Natural killer cell treated with Interleukin-12 subunit alpha and Interleukin-12 subunit beta and Interleukin-15 and Interleukin-18, amount 100 ng/mL, for 72 hours (primary cell): Measurements from ENCODE around the gene ASPA. TPM values are rescaled to one million over a fixed set of nuclear protein-coding genes. Genes with fewer than 3 reads are reported as not detected.
"Not testable (repeated sequence)": the region's sequence is repeated elsewhere in the genome, so short reads cannot be mapped to it uniquely, and the experiment has no call there.

Experiments
- ATAC-seq, 2 donors: fragments of 150-1000 bp; cut with Tn5 transposase in 1 of 2; sonication (Bioruptor Pico), chemical (Tn5 transposase) in 1 of 2; 2 replicates each; pipeline ENCODE4 v1.10.0; 2021
- DNase-seq: peaks from one replicate; pipeline ENCODE4 v3.0.0; 2022; ENCODE audit warnings: low spot score
- H3K27ac Mint-ChIP-seq, 2 donors: 1 replicate in 1 of 2; 2 replicates in 1 of 2; pipeline ENCODE4 v1.8.0; 2022; ENCODE audit warnings: mixed read lengths in 2 of 2, mild to moderate bottlenecking in 1 of 2, moderate library complexity in 1 of 2
- H3K27me3 Mint-ChIP-seq, 2 donors: 1 replicate in 1 of 2; 2 replicates in 1 of 2; pipeline ENCODE4 v1.8.0; 2022; ENCODE audit warnings: mixed read lengths in 2 of 2
- H3K36me3 Mint-ChIP-seq: one replicate; pipeline ENCODE4 v1.8.0; 2022; ENCODE audit warnings: mixed read lengths
- H3K4me1 Mint-ChIP-seq, 2 donors: 1 replicate in 1 of 2; 2 replicates in 1 of 2; pipeline ENCODE4 v1.8.0; 2022; ENCODE audit warnings: low read depth in 2 of 2, mixed read lengths in 2 of 2, mild to moderate bottlenecking in 1 of 2
- H3K4me3 Mint-ChIP-seq: one replicate; pipeline ENCODE4 v1.8.0; 2022; ENCODE audit warnings: mixed read lengths
- H3K9me3 Mint-ChIP-seq: 2 replicates; pipeline ENCODE4 v1.8.0; 2022; ENCODE audit warnings: mixed read lengths
- total RNA-seq, 2 donors: library from RNA; stranded (reverse); gene quantifications; one replicate each; pipeline ENCODE4 v1.2.3, GENCODE V29; 2022

Gene ASPA
- total RNA-seq, 2 donors from 2014 or later = not detected

DNA sequence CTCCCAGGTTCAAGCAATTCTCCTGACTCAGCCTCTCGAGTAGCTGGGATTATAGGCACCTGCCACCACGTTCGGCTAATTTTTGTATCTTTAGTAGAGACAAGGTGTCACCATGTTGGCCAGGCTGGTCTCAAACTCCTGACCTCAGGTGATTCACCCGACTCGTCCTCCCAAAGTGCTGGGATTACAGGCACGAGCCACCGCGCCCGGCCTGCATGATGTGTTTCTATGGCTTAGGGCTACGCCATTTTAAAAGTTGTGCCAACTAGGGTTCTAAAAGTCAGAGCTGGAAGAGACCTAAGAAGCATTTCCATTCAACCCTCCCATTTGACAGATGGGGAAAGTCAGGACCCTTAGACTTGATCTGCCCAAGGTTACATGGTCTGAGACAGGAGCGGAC is 38.4 kb downstream of the ASPA start:
- not testable (repeated sequence) for H3K27me3 Mint-ChIP-seq, DNase-seq, H3K36me3 Mint-ChIP-seq, H3K4me3 Mint-ChIP-seq, ATAC-seq, H3K27ac Mint-ChIP-seq, H3K9me3 Mint-ChIP-seq
- peaks cover 12 to 19% of the 10 kb centered on the region in 2 donors for H3K4me1 Mint-ChIP-seq

DNA sequence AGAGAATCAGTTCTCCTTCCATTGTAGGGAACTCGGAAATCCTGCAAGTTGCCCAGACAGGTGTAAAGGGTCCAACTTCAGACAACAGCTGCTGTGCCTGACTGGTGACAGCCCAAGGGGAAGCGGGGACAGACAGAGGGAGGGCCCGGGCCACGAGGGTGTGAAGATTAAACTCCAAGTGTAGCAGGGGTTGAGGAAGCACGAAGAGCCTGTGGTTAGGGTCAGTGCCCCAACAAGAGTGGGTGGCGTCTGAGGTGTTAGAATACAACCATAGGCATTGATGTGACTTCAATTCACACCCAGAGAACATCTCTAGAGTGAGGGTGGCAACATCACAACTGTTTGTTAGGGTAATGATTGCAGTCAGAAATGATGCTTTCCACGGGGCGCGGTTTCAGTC is 39.1 kb downstream of the ASPA start:
- Mint-ChIP-seq H3K4me3 (peak overlapping the region; percentile 69), H3K4me1 (peaks cover 12 to 19% of the 10 kb centered on the region in 2 donors), H3K9me3 (no peaks in the 10 kb centered on the region), H3K27ac (peak overlapping the region; percentile 10 to 79), H3K36me3 (peaks cover 7% of the 10 kb centered on the region), H3K27me3 (no peaks in the 10 kb centered on the region)
- ATAC-seq = peak; percentile 90 to 94
- DNase-seq = peak; percentile 81

DNA sequence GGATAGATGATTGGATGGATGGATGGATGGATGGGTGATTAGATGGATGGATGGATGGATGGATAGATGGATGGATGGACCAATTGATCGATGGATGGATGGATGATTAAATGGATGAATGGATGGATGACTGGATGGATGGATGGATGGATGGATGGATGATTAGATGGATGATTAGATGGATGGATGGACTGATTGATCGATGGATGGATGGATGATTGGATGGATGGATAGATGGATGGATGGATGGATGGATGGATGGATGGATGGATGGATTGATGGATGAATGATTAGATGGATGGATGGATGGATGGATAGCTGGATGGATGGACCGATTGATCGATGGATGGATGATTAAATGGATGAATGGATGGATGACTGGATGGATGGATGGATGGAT is 43.7 kb downstream of the ASPA start:
- H3K4me3 Mint-ChIP-seq, H3K27ac Mint-ChIP-seq, DNase-seq, H3K27me3 Mint-ChIP-seq, ATAC-seq, H3K9me3 Mint-ChIP-seq, H3K36me3 Mint-ChIP-seq: not testable (repeated sequence)
- H3K4me1 Mint-ChIP-seq = peaks cover 12 to 17% of the 10 kb centered on the region in 2 donors

DNA sequence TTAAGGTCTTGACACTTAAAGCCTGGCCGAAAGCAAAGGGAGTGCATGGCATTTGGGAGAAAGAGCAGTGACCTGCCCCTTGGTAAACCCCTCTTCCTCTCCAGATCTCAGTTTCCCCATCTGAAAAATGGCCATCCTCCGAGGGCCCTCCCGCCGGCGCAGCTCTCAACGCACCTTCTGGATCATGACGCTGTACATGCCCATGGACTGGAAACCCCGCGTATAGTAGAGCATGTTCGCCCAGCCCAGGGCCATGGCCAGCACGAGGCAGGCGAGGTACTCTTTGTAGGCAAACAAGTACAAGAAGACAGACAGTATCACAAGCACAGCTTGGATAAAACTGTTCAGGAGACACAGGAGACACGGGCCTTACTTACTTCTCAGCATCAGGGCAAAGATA is 48.2 kb downstream of the ASPA start:
- Mint-ChIP-seq H3K27me3 (no peaks in the 10 kb centered on the region), H3K27ac (no peak overlapping the region), H3K4me3 (no peak overlapping the region), H3K9me3 (no peaks in the 10 kb centered on the region), H3K4me1 (no peaks in the 10 kb centered on the region), H3K36me3 (peaks cover 9% of the 10 kb centered on the region)
- ATAC-seq (no peak), DNase-seq (no peak)

DNA sequence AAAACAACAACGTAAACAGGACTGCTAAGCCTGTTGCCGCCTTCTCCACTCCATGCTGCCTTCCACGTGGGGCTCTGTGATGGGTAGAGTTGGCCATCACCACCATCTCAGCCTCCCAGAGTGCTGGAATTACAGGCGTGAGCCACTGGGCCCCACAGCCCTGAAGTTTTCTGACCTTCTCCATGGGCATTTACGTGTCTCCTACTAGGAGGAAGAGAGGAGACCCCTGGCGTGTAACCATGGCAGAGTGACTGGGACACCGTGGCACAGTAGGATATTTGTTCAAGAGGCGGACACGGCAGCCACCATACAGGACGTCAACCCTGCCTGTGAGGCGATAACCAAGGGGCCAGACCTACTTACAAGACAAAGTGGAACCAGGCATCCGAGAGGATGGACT is 50.7 kb downstream of the ASPA start:
- no peak for ATAC-seq
- Mint-ChIP-seq H3K9me3 (no peaks in the 10 kb centered on the region), H3K4me1 (no peaks in the 10 kb centered on the region), H3K4me3 (no peak overlapping the region), H3K36me3 (peaks cover 9% of the 10 kb centered on the region), H3K27me3 (no peaks in the 10 kb centered on the region), H3K27ac (no peak overlapping the region)
- no peak for DNase-seq

DNA sequence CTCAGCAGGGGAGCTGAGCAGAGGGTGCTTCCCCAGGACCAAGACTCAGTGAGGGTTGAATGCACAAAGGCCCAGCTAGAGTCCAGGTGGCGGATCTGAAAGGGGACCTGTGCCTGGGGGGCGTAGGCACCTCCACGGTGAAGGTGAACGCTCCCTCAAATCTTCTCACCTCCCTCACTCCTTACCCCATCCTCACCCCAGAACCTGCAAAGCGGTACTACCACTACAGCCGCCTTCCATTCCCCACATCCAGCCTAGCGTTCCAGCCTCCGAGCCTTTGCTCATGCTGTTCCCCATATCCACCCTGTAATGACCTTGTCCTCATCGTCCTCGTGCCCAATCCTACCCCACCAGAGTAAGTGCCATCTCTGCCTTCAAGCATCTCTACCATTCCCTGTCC is 51.2 kb downstream of the ASPA start:
- H3K4me3 Mint-ChIP-seq = no peak overlapping the region
- no peaks in the 10 kb centered on the region for H3K27me3 Mint-ChIP-seq
- no peaks in the 10 kb centered on the region for H3K4me1 Mint-ChIP-seq
- no peaks in the 10 kb centered on the region for H3K9me3 Mint-ChIP-seq
- no peak overlapping the region for H3K27ac Mint-ChIP-seq
- no peak for DNase-seq
- peaks cover 9% of the 10 kb centered on the region for H3K36me3 Mint-ChIP-seq
- ATAC-seq = no peak

DNA sequence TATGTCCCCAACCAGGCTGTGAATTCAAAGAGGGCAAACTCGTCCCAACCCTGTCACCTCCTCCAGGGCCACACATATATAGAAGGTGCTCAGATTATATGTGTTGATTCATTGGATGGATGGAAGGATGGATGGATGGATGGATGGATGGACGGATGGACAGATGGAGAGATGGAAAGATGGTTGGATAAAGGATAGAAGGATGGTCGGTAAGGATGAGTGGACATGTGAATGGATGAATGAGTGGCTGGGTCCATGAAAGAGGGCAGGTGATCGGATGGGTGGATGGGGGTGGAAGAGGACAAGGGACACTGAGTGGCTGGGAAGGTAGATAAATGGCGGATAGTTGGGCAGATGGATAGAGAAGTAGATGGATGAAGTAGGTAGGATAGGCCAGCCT is 51.7 kb downstream of the ASPA start:
- no peaks in the 10 kb centered on the region for H3K27me3 Mint-ChIP-seq
- peaks cover 0 to under 1% of the 10 kb centered on the region in 2 donors for H3K4me1 Mint-ChIP-seq
- peaks cover 9% of the 10 kb centered on the region for H3K36me3 Mint-ChIP-seq
- H3K9me3 Mint-ChIP-seq = no peaks in the 10 kb centered on the region
- DNase-seq (no peak), ATAC-seq (no peak)
- H3K27ac Mint-ChIP-seq = no peak overlapping the region
- H3K4me3 Mint-ChIP-seq = no peak overlapping the region

DNA sequence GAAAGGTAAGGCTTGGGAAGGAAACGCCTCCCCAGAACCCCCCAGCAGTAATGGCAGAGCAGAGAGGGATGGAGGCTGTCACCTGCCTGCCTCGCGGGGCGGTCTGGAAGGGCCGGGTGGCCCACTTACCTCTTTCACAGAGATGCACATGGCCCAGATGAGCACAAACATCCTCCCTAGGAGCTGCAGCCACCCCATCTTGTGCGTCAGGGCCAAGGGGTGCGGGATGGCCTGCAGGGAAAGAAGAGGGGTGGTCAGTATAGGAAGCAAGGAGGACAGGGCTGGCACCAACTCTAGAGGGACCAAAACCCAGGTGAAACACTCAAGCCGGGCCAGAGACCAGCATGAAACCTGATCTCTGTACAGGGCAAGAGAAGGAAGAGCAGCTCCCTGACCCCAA is 52.1 kb downstream of the ASPA start:
- ATAC-seq (no peak), DNase-seq (no peak)
- Mint-ChIP-seq H3K9me3 (no peaks in the 10 kb centered on the region), H3K4me3 (no peak overlapping the region), H3K27me3 (no peaks in the 10 kb centered on the region), H3K27ac (no peak overlapping the region), H3K36me3 (peaks cover 9% of the 10 kb centered on the region), H3K4me1 (peaks cover 0 to 2% of the 10 kb centered on the region in 2 donors)

DNA sequence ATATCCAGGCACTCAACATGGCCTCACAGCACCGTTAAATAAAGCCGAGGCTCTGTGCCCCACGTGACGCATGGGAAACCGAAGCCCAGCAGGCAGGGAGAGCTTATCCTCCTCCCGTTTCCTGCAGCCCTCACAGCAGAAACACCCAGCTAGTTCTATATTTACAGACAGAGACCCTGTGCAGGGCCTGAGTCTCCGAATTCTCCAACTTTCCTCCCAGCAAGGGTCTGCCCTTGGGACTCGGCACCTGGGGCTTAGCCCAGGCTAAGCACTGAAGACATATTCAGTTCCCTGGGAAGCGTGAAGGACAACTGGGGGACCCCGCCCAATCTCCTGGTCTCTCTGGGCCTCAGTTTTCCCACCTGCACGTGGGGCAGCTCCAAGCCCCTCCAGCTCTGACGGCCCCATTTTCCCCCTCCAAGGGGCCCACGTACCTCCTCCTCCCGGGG is 52.6 kb downstream of the ASPA start:
- no peak overlapping the region for H3K4me3 Mint-ChIP-seq
- no peak for DNase-seq
- peaks cover 9% of the 10 kb centered on the region for H3K36me3 Mint-ChIP-seq
- ATAC-seq = no peak
- peaks cover 0 to 2% of the 10 kb centered on the region in 2 donors for H3K4me1 Mint-ChIP-seq
- no peak overlapping the region for H3K27ac Mint-ChIP-seq
- no peaks in the 10 kb centered on the region for H3K9me3 Mint-ChIP-seq
- no peaks in the 10 kb centered on the region for H3K27me3 Mint-ChIP-seq

DNA sequence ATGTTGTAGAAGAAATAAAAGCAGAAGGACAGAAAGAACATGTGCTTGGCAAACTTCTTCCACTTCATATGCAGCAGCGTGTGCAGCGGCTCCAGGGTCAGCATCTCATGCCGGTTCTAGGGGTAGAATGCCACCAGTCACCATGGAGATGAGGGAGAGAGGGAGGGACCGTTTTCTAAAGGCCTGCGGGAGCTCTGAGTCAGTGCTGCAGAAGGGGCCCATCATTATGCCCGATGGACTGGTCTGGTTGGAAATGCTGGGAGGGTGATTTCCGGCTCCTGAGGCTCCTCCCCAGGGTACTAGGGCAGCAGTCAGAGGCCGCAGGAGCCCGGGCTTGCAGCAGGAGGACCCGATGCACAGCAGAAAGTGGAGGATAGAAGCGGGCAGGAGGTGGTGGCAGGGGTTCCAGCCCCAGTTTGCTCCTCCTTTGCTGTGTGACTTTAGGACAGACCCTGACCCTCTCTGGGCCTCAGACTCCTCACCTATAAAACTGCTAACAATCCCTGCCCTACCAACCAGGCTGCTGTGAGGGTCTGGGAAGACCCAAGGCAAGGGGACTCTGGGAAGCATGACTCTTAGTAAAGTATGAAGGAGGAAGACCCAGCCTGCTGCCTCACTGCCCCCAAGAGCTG is 53.2 kb downstream of the ASPA start:
- Mint-ChIP-seq H3K36me3 (peaks cover 9% of the 10 kb centered on the region), H3K4me3 (no peak overlapping the region), H3K27me3 (no peaks in the 10 kb centered on the region), H3K4me1 (peaks cover 0 to 2% of the 10 kb centered on the region in 2 donors), H3K27ac (no peak overlapping the region), H3K9me3 (no peaks in the 10 kb centered on the region)
- DNase-seq = no peak
- no peak for ATAC-seq

DNA sequence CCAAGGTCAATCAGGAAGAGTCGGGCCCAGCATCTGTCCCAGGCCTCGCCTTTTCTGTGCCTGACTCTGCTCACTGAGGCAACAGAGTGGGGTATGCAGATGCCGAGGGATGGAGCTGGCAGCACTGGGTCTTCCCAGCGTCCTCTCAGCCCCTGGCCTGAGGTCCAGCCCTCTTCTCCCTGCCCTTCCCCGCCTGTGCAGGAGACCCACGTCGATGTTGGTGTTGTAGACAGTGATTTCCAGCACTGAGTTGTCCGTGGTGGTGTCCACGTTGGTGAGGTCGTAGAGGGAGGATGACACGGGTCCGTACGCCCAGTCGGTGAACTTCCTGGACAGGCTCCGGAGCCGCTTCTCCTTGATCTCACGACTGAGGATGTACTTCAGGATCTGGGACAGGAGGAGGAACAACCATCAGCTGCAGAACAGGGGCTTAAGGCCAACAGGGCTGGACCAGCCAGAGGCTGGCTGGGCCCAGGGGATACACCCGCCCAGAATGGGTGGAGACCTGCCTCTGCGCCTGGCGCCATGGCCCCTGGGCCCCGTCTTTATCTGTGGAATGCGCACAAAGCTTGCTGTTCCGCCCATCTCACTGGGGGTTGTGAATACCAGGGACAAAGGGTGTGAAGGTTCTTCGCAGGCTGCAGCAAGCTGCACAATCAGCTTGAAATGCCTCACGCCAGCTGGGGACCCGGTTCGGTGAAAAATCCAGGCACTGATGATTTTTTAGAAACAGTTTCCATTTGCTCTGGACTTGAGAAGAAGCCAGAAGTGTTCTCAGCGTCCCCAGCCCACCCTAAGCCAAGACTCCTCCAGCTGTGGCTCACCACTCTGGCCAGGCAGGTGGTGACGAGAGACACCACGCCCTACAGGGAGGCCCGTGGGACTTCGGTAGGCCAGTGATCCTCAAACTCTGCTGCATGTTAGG is 54.3 kb downstream of the ASPA start:
- H3K4me1 Mint-ChIP-seq = peaks cover 0 to 8% of the 10 kb centered on the region in 2 donors
- no peaks in the 10 kb centered on the region for H3K27me3 Mint-ChIP-seq
- no peak overlapping the region for H3K27ac Mint-ChIP-seq
- ATAC-seq = no peak
- H3K9me3 Mint-ChIP-seq = no peaks in the 10 kb centered on the region
- peaks cover 9% of the 10 kb centered on the region for H3K36me3 Mint-ChIP-seq
- DNase-seq = no peak
- H3K4me3 Mint-ChIP-seq = no peak overlapping the region

DNA sequence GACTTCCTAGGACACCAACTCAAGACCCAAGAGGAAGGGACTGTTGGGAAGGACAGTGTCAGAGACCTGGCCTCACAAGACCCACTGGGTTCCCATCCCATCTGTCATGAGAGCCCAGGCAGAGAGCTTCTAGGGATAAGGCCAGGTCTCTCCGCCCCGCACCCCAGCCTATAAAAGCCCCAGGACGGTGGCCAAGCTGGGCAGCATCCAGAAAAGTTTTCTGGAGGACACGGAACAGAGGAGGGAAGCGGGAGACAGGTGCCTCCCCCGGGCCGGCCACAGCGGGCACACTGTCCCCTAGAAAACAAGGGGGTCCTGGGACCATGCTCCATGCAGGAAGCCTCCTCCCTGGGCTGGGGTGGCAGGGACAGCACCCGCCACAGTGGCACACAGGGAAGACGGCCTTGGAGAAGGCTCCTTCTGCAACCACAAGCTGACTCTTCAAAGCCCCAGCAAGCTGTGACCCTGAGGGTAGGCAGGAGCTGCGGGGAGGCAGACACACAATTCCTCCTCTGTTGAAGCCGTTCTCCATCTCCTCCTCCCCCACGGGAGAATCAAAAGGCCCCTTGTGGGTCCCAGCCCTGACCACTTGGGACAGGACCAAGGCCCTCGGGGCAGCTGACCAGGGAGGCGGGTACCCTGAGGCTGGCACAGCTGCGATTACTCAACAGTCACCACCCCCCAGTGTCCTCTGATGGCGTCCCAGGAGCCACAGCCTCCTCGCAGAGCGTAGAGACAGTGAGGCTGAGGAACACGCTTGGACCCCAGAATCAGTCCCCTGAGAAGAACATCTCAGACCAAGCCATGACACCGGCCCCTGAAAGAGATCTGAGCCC is 55.7 kb downstream of the ASPA start:
- no peak for DNase-seq
- Mint-ChIP-seq H3K36me3 (peaks cover 5% of the 10 kb centered on the region), H3K9me3 (no peaks in the 10 kb centered on the region), H3K27me3 (no peaks in the 10 kb centered on the region), H3K27ac (no peak overlapping the region), H3K4me1 (peaks cover 5 to 12% of the 10 kb centered on the region in 2 donors), H3K4me3 (no peak overlapping the region)
- ATAC-seq = no peak

DNA sequence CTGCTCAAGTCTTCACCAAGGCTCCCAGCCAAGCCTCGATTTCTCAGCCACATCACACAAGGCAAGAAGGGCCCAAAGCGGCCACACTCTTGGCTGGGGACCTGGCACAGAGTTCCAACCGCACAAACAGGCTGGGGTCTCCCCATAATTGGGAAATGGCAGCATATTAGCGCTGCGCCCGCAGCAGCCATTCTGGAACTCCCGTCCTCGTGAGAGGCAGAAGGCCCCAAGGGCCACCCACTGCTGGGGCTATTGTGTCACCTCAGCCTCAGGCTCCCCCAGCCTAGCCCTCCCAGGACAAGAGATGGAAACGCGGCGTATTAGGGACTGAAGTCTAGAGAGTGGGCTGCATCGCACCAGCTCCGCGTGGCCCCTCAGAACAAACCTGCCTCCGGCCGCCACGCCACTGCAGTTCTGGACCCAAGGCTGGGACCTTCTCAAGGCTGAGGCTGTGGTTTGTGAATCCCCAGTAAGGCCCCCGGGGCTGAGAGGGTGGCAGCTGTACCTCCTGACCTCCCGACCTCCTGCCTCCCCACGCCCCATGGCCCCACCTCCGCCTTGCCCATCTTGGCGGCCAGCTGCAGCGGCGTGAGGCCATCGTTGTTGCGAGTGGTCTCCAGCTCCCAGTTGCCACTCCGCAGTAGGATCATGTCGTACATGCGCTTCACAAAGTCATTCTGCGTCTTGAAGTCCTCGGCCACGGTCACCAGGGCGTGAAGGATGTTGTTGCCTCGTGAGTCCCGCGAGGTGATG is 56.5 kb downstream of the ASPA start:
- Mint-ChIP-seq H3K27ac (no peak overlapping the region), H3K4me1 (peaks cover 5 to 12% of the 10 kb centered on the region in 2 donors), H3K9me3 (no peaks in the 10 kb centered on the region), H3K36me3 (peaks cover 2% of the 10 kb centered on the region), H3K27me3 (no peaks in the 10 kb centered on the region), H3K4me3 (no peak overlapping the region)
- no peak for ATAC-seq
- DNase-seq = no peak
